HEK293T (cell line): ENCODE measurements around the gene SHISA9.

ENCODE experiments used
- BHLHE40 ChIP-seq: fragments of 450-650 bp; IDR thresholded peaks from 2 replicates; pipeline ENCODE4 v1.6.1; 2016; ENCODE audit warnings: mild to moderate bottlenecking, moderate library complexity, borderline replicate concordance
- ELF4 ChIP-seq: fragments of 450-650 bp; IDR thresholded peaks from 2 replicates; pipeline ENCODE4 v1.6.1; 2017; ENCODE audit warnings: antibody characterized with exemption
- FOXA1 ChIP-seq: fragments of 450-650 bp; IDR thresholded peaks from 2 replicates; pipeline ENCODE4 v1.6.1; 2016; ENCODE audit warnings: mild to moderate bottlenecking
- FOXK2 ChIP-seq: fragments of 450-650 bp; IDR thresholded peaks from 2 replicates; pipeline ENCODE4 v1.6.1; 2016; ENCODE audit warnings: mild to moderate bottlenecking
- FOXM1 ChIP-seq: fragments of 450-650 bp; IDR thresholded peaks from 2 replicates; pipeline ENCODE4 v1.6.1; 2017; ENCODE audit warnings: mild to moderate bottlenecking, borderline replicate concordance
- HDGF ChIP-seq: fragments of 450-650 bp; IDR thresholded peaks from 2 replicates; pipeline ENCODE4 v1.6.1; 2017; ENCODE audit warnings: antibody characterized with exemption, borderline replicate concordance
- L3MBTL2 ChIP-seq: fragments of 450-650 bp; conservative IDR thresholded peaks from 2 replicates; pipeline ENCODE4 v1.6.1; 2016; ENCODE audit warnings: mild to moderate bottlenecking
- LEF1 ChIP-seq: fragments of 450-650 bp; IDR thresholded peaks from 2 replicates; pipeline ENCODE4 v1.6.1; 2017; ENCODE audit warnings: mild to moderate bottlenecking, borderline replicate concordance
- NFRKB ChIP-seq: fragments of 450-650 bp; IDR thresholded peaks from 2 replicates; pipeline ENCODE4 v1.6.1; 2016; ENCODE audit warnings: mild to moderate bottlenecking, moderate library complexity
- PKNOX1 ChIP-seq: fragments of 450-650 bp; IDR thresholded peaks from 2 replicates; pipeline ENCODE4 v1.6.1; 2016
- SP1 ChIP-seq: fragments of 450-650 bp; IDR thresholded peaks from 2 replicates; pipeline ENCODE4 v1.6.1; 2017
- SUZ12 ChIP-seq: fragments of 450-650 bp; IDR thresholded peaks from 2 replicates; pipeline ENCODE4 v1.6.1; 2016; ENCODE audit warnings: mild to moderate bottlenecking
- TARDBP ChIP-seq: fragments of 450-650 bp; IDR thresholded peaks from 2 replicates; pipeline ENCODE4 v1.6.1; 2016
- ZNF384 ChIP-seq: fragments of 450-650 bp; IDR thresholded peaks from 2 replicates; pipeline ENCODE4 v1.6.1; 2016

DNA sequence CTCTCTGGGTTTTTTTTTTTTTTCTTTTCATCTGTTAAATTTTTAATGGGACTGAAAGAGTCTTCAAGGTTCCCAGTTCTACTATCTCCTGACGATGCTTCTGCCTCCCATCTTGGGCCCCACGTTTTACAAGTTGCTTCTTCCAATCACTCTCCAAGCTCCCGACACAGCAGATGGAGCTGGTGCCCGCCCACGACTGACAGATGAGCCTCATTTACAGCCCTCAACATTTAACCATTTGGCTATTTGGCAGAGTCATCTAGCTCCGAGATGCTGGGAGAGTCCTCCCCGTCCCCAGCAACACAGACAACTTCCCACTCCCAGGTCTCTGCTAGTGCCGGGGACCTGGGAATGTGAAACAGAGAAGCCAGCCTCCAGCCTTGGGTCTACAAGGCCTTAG is 276.9 kb downstream of the SHISA9 start:
- TF ChIP-seq L3MBTL2 (no peak), SUZ12 (no peak), TARDBP (no peak), ELF4 (no peak), SP1 (no peak), ZNF384 (no peak), FOXM1 (no peak), BHLHE40 (no peak), LEF1 (no peak), HDGF (no peak), FOXA1 (no peak), FOXK2 (no peak), PKNOX1 (no peak), NFRKB (no peak)
